HUES48 (cell line): Measurements from ENCODE around the gene TNF.

Experiments used
- H3K27ac ChIP-seq: one replicate; pipeline ENCODE4 v1.7.0; 2013; ENCODE audit warnings: low read depth, low read length, inconsistent platforms
- H3K27me3 ChIP-seq: 2 replicates; pipeline ENCODE4 v1.6.1; 2013; ENCODE audit warnings: mild to moderate bottlenecking, low read length; ENCODE audit not compliant: control insufficient read depth, insufficient read depth
- H3K36me3 ChIP-seq: 2 replicates; pipeline ENCODE4 v1.6.1; 2013; ENCODE audit warnings: low read length; ENCODE audit not compliant: control insufficient read depth, insufficient read depth
- H3K4me1 ChIP-seq: 2 replicates; pipeline ENCODE4 v1.6.1; 2013; ENCODE audit warnings: mild to moderate bottlenecking, low read length; ENCODE audit not compliant: control insufficient read depth, insufficient read depth
- H3K4me3 ChIP-seq: 2 replicates; pipeline ENCODE4 v1.5.1; 2013; ENCODE audit warnings: mild to moderate bottlenecking, low read depth, low read length
- H3K9ac ChIP-seq: 2 replicates; pipeline ENCODE4 v1.6.1; 2013; ENCODE audit warnings: mild to moderate bottlenecking, low read depth, low read length, moderate library complexity
- H3K9me3 ChIP-seq: 2 replicates; pipeline ENCODE4 v1.6.1; 2013; ENCODE audit warnings: low read length; ENCODE audit not compliant: control insufficient read depth, insufficient read depth

TNF gene

GRCh38 chr6:31534011-31534410, 41.4 kb upstream of the TNF start:
- Histone ChIP-seq H3K27ac (no peak overlapping the region), H3K4me3 (no peak overlapping the region), H3K9me3 (no peaks in the 10 kb centered on the region), H3K27me3 (no peaks in the 10 kb centered on the region), H3K36me3 (peaks cover 97% of the 10 kb centered on the region), H3K4me1 (peaks cover 3% of the 10 kb centered on the region; the same call in 1 of the 2 replicates), H3K9ac (no peak overlapping the region)

- Histone ChIP-seq H3K27ac (no peak overlapping the region), H3K36me3 (peaks cover 100% of the 10 kb centered on the region), H3K9ac (no peak overlapping the region), H3K4me1 (peaks cover 9% of the 10 kb centered on the region; the same call in 1 of the 2 replicates), H3K27me3 (no peaks in the 10 kb centered on the region), H3K4me3 (no peak overlapping the region), H3K9me3 (no peaks in the 10 kb centered on the region)
These were observed 40.8 kb upstream of the TNF start for GRCh38 chr6:31534521-31535040.

- peaks cover 18% of the 10 kb centered on the region for H3K4me1 ChIP-seq
- no peaks in the 10 kb centered on the region for H3K9me3 ChIP-seq
- no peak overlapping the region for H3K27ac ChIP-seq
These were observed 39.6 kb upstream of the TNF start for GRCh38 chr6:31535538-31536324.

GRCh38 chr6:31538805-31539400, 36.5 kb upstream of the TNF start:
- peak overlapping the region; percentile 9; the same call in 1 of the 2 replicates for H3K9ac ChIP-seq
- peaks cover 22% of the 10 kb centered on the region for H3K4me1 ChIP-seq
- H3K27ac ChIP-seq, result no peak overlapping the region
- H3K9me3 ChIP-seq, result no peaks in the 10 kb centered on the region
- peak overlapping the region; percentile 97; the same call in 1 of the 2 replicates for H3K4me3 ChIP-seq
- peaks cover 70% of the 10 kb centered on the region for H3K36me3 ChIP-seq
- no peaks in the 10 kb centered on the region for H3K27me3 ChIP-seq

More at GRCh38 chr6:31535538-31536324, 39.6 kb upstream of the TNF start:
- no peaks in the 10 kb centered on the region for H3K27me3 ChIP-seq
- no peak overlapping the region for H3K4me3 ChIP-seq
- H3K36me3 ChIP-seq, result peaks cover 100% of the 10 kb centered on the region
- H3K9ac ChIP-seq, result no peak overlapping the region

GRCh38 chr6:31540640-31541039, 34.7 kb upstream of the TNF start:
- peak overlapping the region; percentile 97 for H3K9ac ChIP-seq
- peak overlapping the region; percentile 97 for H3K4me3 ChIP-seq
- no peaks in the 10 kb centered on the region for H3K9me3 ChIP-seq
- H3K36me3 ChIP-seq, result peaks cover 52% of the 10 kb centered on the region
- no peaks in the 10 kb centered on the region for H3K27me3 ChIP-seq
- peaks cover 23% of the 10 kb centered on the region for H3K4me1 ChIP-seq
- H3K27ac ChIP-seq, result no peak overlapping the region

- Histone ChIP-seq H3K27ac (peak overlapping the region; percentile 99), H3K27me3 (no peaks in the 10 kb centered on the region), H3K4me3 (peak overlapping the region; percentile 97), H3K4me1 (peaks cover 28% of the 10 kb centered on the region), H3K36me3 (peaks cover 47% of the 10 kb centered on the region), H3K9ac (peak overlapping the region; percentile 97), H3K9me3 (no peaks in the 10 kb centered on the region)
These were observed 34.2 kb upstream of the TNF start for GRCh38 chr6:31541059-31541657.

- H3K27me3 ChIP-seq, result no peaks in the 10 kb centered on the region
- peaks cover 40% of the 10 kb centered on the region for H3K36me3 ChIP-seq
- peak within 1 kb of the TSS; percentile 97 for H3K4me3 ChIP-seq
- H3K9ac ChIP-seq, result peak within 1 kb of the TSS; percentile 97
- H3K27ac ChIP-seq, result peak within 1 kb of the TSS; percentile 99
- H3K9me3 ChIP-seq, result no peaks in the 10 kb centered on the region
- peaks cover 30% of the 10 kb centered on the region for H3K4me1 ChIP-seq
These were observed 33.5 kb upstream of the TNF start, which contains the start of gene DDX39B for GRCh38 chr6:31541658-31542521. TSS of gene DDX39B (minus strand) at chr6:31542003. CDS start at chr6:31540532, 1,471 bp downstream.

GRCh38 chr6:31543639-31544038, 31.7 kb upstream of the TNF start:
- peaks cover 27% of the 10 kb centered on the region for H3K36me3 ChIP-seq
- H3K4me1 ChIP-seq, result peaks cover 30% of the 10 kb centered on the region
- H3K27ac ChIP-seq, result no peak overlapping the region
- no peaks in the 10 kb centered on the region for H3K27me3 ChIP-seq
- H3K4me3 ChIP-seq, result no peak overlapping the region
- no peak overlapping the region for H3K9ac ChIP-seq
- H3K9me3 ChIP-seq, result no peaks in the 10 kb centered on the region

- Histone ChIP-seq H3K9ac (no peak overlapping the region), H3K9me3 (no peaks in the 10 kb centered on the region), H3K27ac (no peak overlapping the region)
These were observed 30.7 kb upstream of the TNF start for GRCh38 chr6:31544676-31545075.

GRCh38 chr6:31545291-31545690, 30.1 kb upstream of the TNF start:
- no peak overlapping the region for H3K9ac ChIP-seq
- H3K4me1 ChIP-seq, result peaks cover 14% of the 10 kb centered on the region
- H3K4me3 ChIP-seq, result no peak overlapping the region; the same call in 1 of the 2 replicates

More at GRCh38 chr6:31544676-31545075, 30.7 kb upstream of the TNF start:
- Histone ChIP-seq H3K36me3 (peaks cover 27% of the 10 kb centered on the region), H3K4me1 (peaks cover 20% of the 10 kb centered on the region), H3K4me3 (no peak overlapping the region), H3K27me3 (no peaks in the 10 kb centered on the region)

More at GRCh38 chr6:31545291-31545690, 30.1 kb upstream of the TNF start:
- no peak overlapping the region for H3K27ac ChIP-seq
- H3K9me3 ChIP-seq, result no peaks in the 10 kb centered on the region
- peaks cover 25% of the 10 kb centered on the region for H3K36me3 ChIP-seq
- H3K27me3 ChIP-seq, result no peaks in the 10 kb centered on the region
